Fibroblast of villous mesenchyme (primary cell): ENCODE measurements around the gene MED13L. TPM values are rescaled to one million over a fixed set of nuclear protein-coding genes. Genes with fewer than 3 reads are reported as not detected.
A peak's percentile ranks its signal among the peaks of the same experiment; 100 is the strongest.

ENCODE experiments used
- DNase-seq: peaks from one replicate; pipeline ENCODE4 v3.0.0-alpha.2; 2010; ENCODE audit warnings: low read depth
- H3K4me3 ChIP-seq: 2 replicates; pipeline ENCODE4 v1.5.1; 2011; ENCODE audit warnings: low read depth, mild to moderate bottlenecking, low read length
- CTCF ChIP-seq: IDR thresholded peaks from 2 replicates; pipeline ENCODE4 v1.5.1; 2012; ENCODE audit warnings: low read depth, mild to moderate bottlenecking, low read length; ENCODE audit not compliant: insufficient read depth
- total RNA-seq: library from RNA; depleted of rRNA; stranded (reverse); fragments of >200 nt; gene quantifications from 2 replicates; pipeline ENCODE4 v1.2.3, GENCODE V29; 2012

MED13L gene
- total RNA-seq, 1 donor, result 189 TPM

DNA sequence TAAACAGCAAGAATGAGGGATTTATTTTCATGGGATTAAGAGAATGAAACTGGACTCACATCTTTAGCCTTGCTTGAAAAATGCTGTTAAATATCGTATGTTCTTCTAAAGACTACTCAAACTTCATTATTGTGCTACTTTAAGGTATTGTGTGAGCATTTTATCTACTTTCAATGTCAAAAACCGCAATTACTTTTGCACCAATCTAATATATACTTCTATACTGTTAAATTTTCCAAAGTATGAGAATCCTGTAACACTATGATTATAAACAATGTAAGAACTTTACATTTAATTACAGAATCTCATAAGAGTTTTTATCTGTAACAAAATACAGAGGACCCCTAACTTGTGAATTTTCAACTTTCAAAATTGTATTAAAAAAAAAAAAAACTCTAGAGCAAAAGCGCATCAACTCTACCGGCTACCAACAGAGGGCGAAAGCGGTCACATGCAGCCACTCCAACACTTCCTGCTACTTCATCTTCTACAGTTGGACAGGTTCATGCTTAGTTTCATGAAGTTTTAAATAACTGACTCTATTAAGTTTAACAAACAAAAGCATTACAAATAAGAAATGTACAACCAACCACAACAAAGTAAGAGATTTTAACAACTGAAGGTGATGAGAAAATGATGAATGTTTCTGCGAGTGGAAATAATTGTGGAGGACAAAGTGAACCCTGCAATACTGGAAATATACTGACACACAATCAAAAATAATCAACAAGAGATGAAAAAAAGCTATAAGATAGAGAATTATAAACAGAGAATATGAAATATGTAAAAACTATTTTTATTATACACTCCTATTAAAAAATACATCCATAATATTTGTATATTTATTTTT, 210.9 kb downstream of the MED13L start:
- peak; percentile 79 for TF ChIP-seq CTCF
- no peak overlapping the region for H3K4me3 ChIP-seq
- peak; percentile 47 for DNase-seq

DNA sequence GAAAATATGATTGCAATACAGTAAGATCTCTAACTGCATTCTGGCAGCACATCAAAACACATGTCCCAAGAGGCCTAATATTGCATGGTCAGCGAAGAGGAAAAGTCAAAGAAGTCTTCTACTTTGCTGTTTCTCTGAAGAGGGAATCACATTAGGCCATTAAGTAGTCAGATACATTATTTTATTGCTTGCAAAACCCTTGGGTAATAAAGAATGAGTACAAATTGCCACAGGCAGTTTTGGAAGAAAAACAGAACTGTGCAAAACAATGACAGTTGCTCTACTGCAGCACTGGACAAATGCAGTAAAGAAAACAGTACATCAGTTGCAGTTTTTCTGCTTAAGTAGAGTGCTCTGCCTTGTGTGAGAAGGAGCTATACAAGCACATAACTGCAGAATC, 211.9 kb downstream of the MED13L start:
- H3K4me3 ChIP-seq, result no peak overlapping the region
- no peak for TF ChIP-seq CTCF
- peak; percentile 68 for DNase-seq

DNA sequence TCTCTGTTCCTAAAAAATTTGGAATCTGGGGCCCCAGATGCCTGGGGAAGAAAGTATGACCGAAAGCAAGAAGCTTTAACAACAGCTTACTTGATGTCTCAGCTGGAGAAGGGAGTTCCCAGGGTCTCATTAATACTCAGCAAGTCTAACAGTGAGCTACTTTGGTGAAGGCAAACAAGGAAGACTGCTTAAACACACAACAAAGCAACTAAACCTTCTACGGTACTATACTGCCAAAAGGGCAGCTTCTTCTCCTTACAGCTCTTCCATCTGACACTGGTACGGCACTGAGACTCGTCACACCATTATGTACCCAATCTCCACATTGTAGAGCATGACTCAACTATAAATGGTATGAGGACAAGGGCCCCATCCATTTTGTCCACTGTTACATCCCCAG, 213.0 kb downstream of the MED13L start:
- no peak for TF ChIP-seq CTCF
- DNase-seq, result no peak
- no peak overlapping the region for H3K4me3 ChIP-seq

GRCh38 chr12:116062698-116063097, 214.8 kb downstream of the MED13L start:
- no peak for DNase-seq
- no peak for TF ChIP-seq CTCF
- H3K4me3 ChIP-seq, result no peak overlapping the region

GRCh38 chr12:116060764-116061163, 216.7 kb downstream of the MED13L start:
- H3K4me3 ChIP-seq, result no peak overlapping the region
- peak; percentile 36 for DNase-seq
- TF ChIP-seq CTCF, result no peak

DNA sequence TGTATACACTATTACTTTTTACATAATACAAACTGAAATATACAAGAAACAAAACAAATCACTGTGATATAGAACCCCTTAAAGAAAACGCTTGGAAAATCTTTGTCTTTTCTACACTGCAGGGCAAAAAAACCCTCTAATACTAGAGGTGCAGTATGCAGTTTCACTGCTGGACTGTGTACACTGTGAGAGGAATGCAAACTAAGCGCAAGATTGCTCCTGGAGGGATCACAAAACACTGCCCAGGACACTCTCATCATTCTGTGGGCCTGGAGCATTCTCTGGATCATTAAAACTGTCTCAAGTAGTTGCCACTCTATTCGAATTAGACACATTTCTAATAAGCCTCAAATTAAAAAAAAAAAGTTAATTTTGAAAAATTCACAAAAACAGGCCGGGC, 217.6 kb downstream of the MED13L start:
- no peak for DNase-seq
- no peak for TF ChIP-seq CTCF
- no peak overlapping the region for H3K4me3 ChIP-seq

DNA sequence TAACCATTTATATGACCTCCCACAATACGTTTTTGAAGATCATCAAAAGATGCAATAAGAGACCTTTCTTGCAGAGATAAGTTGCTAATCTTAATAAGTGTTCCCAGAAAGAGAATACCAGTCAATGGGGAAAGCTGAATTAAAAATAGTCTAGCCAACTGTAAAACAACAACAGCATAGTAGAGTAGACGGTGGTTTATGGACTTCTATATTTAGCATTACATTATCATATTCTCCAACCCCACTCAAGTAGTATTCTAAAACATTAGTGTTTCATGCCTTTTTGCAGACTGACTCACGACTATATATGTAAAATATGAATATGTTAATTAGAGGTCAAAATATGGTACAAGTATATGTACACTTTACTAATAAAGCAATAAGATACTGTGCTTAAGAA, 218.9 kb downstream of the MED13L start:
- no peak for DNase-seq
- H3K4me3 ChIP-seq, result no peak overlapping the region
- no peak for TF ChIP-seq CTCF
